IMR-90 (cell line): Measurements from ENCODE around the gene PIP5K1C. TPM values are rescaled to one million over a fixed set of nuclear protein-coding genes. Genes with fewer than 3 reads are reported as not detected.

ENCODE experiments used
- ATAC-seq: fragments of 200-7000 bp; cut with Tn5 transposase; 2 replicates; pipeline ENCODE4 v1.9.1; 2020; ENCODE audit warnings: low read depth, mild to moderate bottlenecking, moderate library complexity
- BruUV-seq: library from RNA; stranded (reverse); fragments of 400-500 nt; replicated peaks from 2 replicates; lab custom pipeline; 2021; lab: Mats Ljungman, UMichigan
- CTCF ChIA-PET: fragments of 300-600 bp; formaldehyde crosslinking; extraction: SDS; loops from one replicate; lab custom pipeline; 2021; ENCODE audit warnings: antibody characterized with exemption; lab: Yijun Ruan, JAX
- POLR2A ChIA-PET: fragments of 300-600 bp; sonication (Branson Sonifier 250); formaldehyde crosslinking; loops from one replicate; lab custom pipeline; 2022; ENCODE audit warnings: antibody characterized with exemption; ENCODE audit not compliant: unreplicated experiment; lab: Charles Lee
- DNase-seq: peaks from one replicate; pipeline ENCODE4 v3.0.0; 2013
- H2AFZ ChIP-seq: replicated peaks from 2 replicates; pipeline ENCODE3; 2013; ENCODE audit warnings: low read length, mild to moderate bottlenecking; ENCODE audit not compliant: poor library complexity
- H2AK5ac ChIP-seq: 2 replicates; pipeline ENCODE4 v1.6.1; 2013; ENCODE audit warnings: low read depth, low read length, inconsistent platforms
- H2AK9ac ChIP-seq: replicated peaks from 2 replicates; pipeline ENCODE3; 2013; ENCODE audit warnings: mild to moderate bottlenecking, low read depth, low read length, moderate library complexity; ENCODE audit not compliant: poor library complexity
- H2BK120ac ChIP-seq: 2 replicates; pipeline ENCODE4 v1.6.1; 2013; ENCODE audit warnings: low read depth, low read length, inconsistent platforms
- H2BK15ac ChIP-seq: 3 replicates; pipeline ENCODE4 v1.6.1; 2013; ENCODE audit warnings: low read depth, low read length, inconsistent platforms
- H2BK20ac ChIP-seq: 2 replicates; pipeline ENCODE4 v1.6.1; 2013; ENCODE audit warnings: low read depth, mild to moderate bottlenecking, inconsistent platforms, low read length, moderate library complexity
- H2BK5ac ChIP-seq: 2 replicates; pipeline ENCODE4 v1.6.1; 2013; ENCODE audit warnings: mild to moderate bottlenecking, low read depth, low read length, inconsistent platforms; ENCODE audit not compliant: poor library complexity, severe bottlenecking
- H3K14ac ChIP-seq: replicated peaks from 2 replicates; pipeline ENCODE4 v1.6.1; 2013; ENCODE audit warnings: low read depth, low read length, inconsistent platforms
- H3K18ac ChIP-seq: 2 replicates; pipeline ENCODE4 v1.6.1; 2013; ENCODE audit warnings: low read depth, low read length, control low read depth
- H3K23ac ChIP-seq: 2 replicates; pipeline ENCODE4 v1.6.1; 2013; ENCODE audit warnings: low read depth, low read length, inconsistent platforms
- H3K27ac ChIP-seq: 2 replicates; pipeline ENCODE4 v1.5.1; 2013; ENCODE audit warnings: mild to moderate bottlenecking, control low read depth, low read length; ENCODE audit not compliant: insufficient read depth
- H3K27me3 ChIP-seq: 2 replicates; pipeline ENCODE4 v1.6.1; 2013; ENCODE audit warnings: low read length; ENCODE audit not compliant: control insufficient read depth, insufficient read depth
- H3K36me3 ChIP-seq: 2 replicates; pipeline ENCODE4 v1.6.1; 2013; ENCODE audit warnings: low read length, mixed read lengths; ENCODE audit not compliant: control insufficient read depth, insufficient read depth
- H3K4ac ChIP-seq: 2 replicates; pipeline ENCODE4 v1.6.1; 2013; ENCODE audit warnings: low read depth, low read length, inconsistent platforms
- H3K4me1 ChIP-seq: 2 replicates; pipeline ENCODE4 v1.6.1; 2013; ENCODE audit warnings: low read length, mixed read lengths; ENCODE audit not compliant: control insufficient read depth, insufficient read depth
- H3K4me2 ChIP-seq: 2 replicates; pipeline ENCODE4 v1.6.1; 2013; ENCODE audit warnings: low read depth, mild to moderate bottlenecking, control low read depth, low read length, moderate library complexity
- H3K4me3 ChIP-seq: 2 replicates; pipeline ENCODE4 v1.5.1; 2013; ENCODE audit warnings: low read depth, mild to moderate bottlenecking, control low read depth, low read length, moderate library complexity; ENCODE audit not compliant: insufficient read depth
- H3K56ac ChIP-seq: 2 replicates; pipeline ENCODE4 v1.6.1; 2013; ENCODE audit warnings: low read length, inconsistent platforms; ENCODE audit not compliant: insufficient read depth; ENCODE audit errors: extremely low read depth
- H3K79me1 ChIP-seq, 2 experiments: 2 replicates each; pipeline ENCODE4 v1.6.1; 2013; ENCODE audit warnings: low read length in 2 of 2, inconsistent platforms in 1 of 2, low read depth in 1 of 2
- H3K9ac ChIP-seq: 2 replicates; pipeline ENCODE4 v1.6.1; 2013; ENCODE audit warnings: low read depth, low read length, control low read depth
- H3K9me1 ChIP-seq: 2 replicates; pipeline ENCODE4 v1.6.1; 2013; ENCODE audit warnings: low read length, inconsistent platforms; ENCODE audit not compliant: insufficient read depth
- H3K9me3 ChIP-seq: 2 replicates; pipeline ENCODE4 v1.6.1; 2013; ENCODE audit warnings: low read length; ENCODE audit not compliant: control insufficient read depth, insufficient read depth
- H4K20me1 ChIP-seq: 2 replicates; pipeline ENCODE4 v1.6.1; 2013; ENCODE audit warnings: low read length, inconsistent platforms; ENCODE audit not compliant: insufficient read depth
- H4K5ac ChIP-seq: 2 replicates; pipeline ENCODE4 v1.6.1; 2013; ENCODE audit warnings: mild to moderate bottlenecking, low read depth, low read length, control low read depth
- H4K8ac ChIP-seq, 2 experiments: 2 replicates each; pipeline ENCODE4 v1.6.1; 2013; ENCODE audit warnings: low read depth in 2 of 2, low read length in 2 of 2, control low read depth in 1 of 2, inconsistent platforms in 1 of 2
- H4K91ac ChIP-seq: 2 replicates; pipeline ENCODE4 v1.6.1; 2013; ENCODE audit warnings: low read depth, low read length, inconsistent platforms; ENCODE audit not compliant: insufficient read depth
- WGBS, 2 experiments: methylation state at CpG; one replicate each; pipeline versions ENCODE4 v1.1.5 to v1.1.7; 2013; ENCODE audit warnings: missing lambda C conversion rate in 2 of 2; ENCODE audit not compliant: insufficient read length in 1 of 2; ENCODE audit errors: extremely low coverage in 2 of 2; 5-methylcytosine and 5-hydroxymethylcytosine counted together
- dilution Hi-C: fragments of 300-500 bp; cut with HindIII; formaldehyde crosslinking; loops from one replicate; pipeline ENCODE4 v1.14.3; 2018; ENCODE audit warnings: low sequenced_read_pairs; ENCODE audit not compliant: unreplicated experiment
- in situ Hi-C: fragments of 300-500 bp; cut with MboI; formaldehyde crosslinking; loops from 3 replicates; pipeline ENCODE4 v1.14.3; 2019; ENCODE audit warnings: low sequenced_read_pairs, inconsistent platforms, mixed read lengths
- intact Hi-C: fragments of 100-400 bp; cut with micrococcal nuclease; formaldehyde crosslinking; loops from 2 replicates; pipeline ENCODE4 v1.10.0; 2022
- polyA plus RNA-seq, 3 experiments: library from polyadenylated mRNA; depleted of rRNA; stranded (reverse); fragments of >200 nt; gene quantifications; 2 replicates each; pipeline ENCODE4 v1.2.3, GENCODE V29; 2012; ENCODE audit warnings: low replicate concordance in 1 of 3
- total RNA-seq: library from RNA; depleted of rRNA; stranded (reverse); fragments of >200 nt; gene quantifications from 2 replicates; pipeline ENCODE4 v1.2.3, GENCODE V29; 2012
- TF ChIP-seq, protein P1 (sequence below): conservative IDR thresholded peaks from 2 replicates; pipeline ENCODE4 v1.5.1; 2012; ENCODE audit warnings: mild to moderate bottlenecking, low read depth, low read length, improper control_type of control experiment

PIP5K1C gene
- total and polyA plus RNA-seq, 2 of the 4 experiments (the other 2 are of a cell fraction): 13.6 to 23.3 TPM

DNA sequence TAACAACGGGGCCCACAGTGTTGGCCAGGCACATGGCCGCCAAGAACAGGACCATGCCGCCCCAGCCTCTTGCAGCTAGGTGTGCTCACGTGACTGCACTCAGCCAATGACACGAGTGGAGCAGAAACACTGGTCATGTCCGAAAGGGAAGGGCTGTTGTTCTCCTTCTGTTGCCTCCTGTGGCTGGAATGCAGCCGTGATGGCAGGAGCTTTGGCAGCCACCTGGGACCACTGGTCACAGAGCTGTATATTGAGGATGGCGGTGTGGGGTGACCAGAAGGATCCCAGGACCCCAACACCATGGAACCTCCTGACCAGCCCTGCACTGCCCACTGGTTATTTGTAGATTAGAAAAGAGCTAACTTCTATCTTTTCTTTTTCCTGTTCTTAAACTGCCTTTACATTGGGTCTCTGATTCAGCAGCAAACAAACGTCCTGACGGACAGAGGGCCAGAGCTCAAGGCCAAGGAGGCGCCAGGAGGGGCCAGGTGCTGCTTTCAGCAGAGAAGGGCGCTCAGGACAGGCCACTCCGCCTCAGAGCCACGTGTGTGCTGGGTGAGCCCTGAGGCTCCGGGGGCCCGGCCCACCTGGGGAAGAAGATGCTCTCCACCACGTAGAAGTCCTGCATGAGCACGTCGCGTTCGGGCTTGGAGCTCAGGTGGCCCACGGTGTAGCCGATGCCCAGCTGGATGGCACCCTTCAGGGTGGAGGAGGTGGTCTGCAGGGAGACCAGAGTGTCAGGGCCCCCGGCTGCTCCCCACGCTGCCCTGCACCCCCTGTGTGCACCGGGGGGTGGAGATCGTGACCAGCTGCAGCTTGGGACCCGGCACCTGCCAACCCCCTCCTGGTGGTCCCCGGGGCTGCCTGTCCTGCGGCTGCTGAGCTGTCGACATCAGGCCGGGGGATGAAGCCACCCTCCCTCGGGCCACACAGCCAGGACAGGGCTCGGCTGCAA lies 38.7 kb downstream of the PIP5K1C start:
- peaks cover 16% of the 10 kb centered on the region for H4K20me1 ChIP-seq
- no peak overlapping the region for H3K27ac ChIP-seq
- DNase-seq: no peak
- POLR2A ChIA-PET: no interaction called here
- H3K9me3 ChIP-seq: no peaks in the 10 kb centered on the region
- H3K4me3 ChIP-seq: no peak overlapping the region
- H3K23ac ChIP-seq: no peak overlapping the region
- no peak for ATAC-seq
- H4K5ac ChIP-seq: no peak overlapping the region
- no peak overlapping the region for H3K14ac ChIP-seq
- no peak overlapping the region for H2BK5ac ChIP-seq
- H3K4ac ChIP-seq: no peak overlapping the region
- H3K79me1 ChIP-seq: peaks cover 3 to 19% of the 10 kb centered on the region in 2 experiments
- no peaks in the 10 kb centered on the region for H3K4me1 ChIP-seq
- no peak overlapping the region for H4K91ac ChIP-seq
- no peak overlapping the region for H3K4me2 ChIP-seq
- no peak overlapping the region for H3K56ac ChIP-seq
- H2BK20ac ChIP-seq: no peak overlapping the region
- H2BK15ac ChIP-seq: no peak overlapping the region
- H3K27me3 ChIP-seq: no peaks in the 10 kb centered on the region
- intact Hi-C loops (loop anchor here (10.0 kb wide), 1 partner anchor 543 kb away; no protein-coding TSS in a partner anchor), dilution Hi-C loops (no loop called here), in situ Hi-C loops (no loop called here)
- no peaks in the 10 kb centered on the region for H3K9me1 ChIP-seq
- WGBS, 2 experiments: 96% methylated on average over 23 of the region's 34 CpGs; no CpG with 5 or more reads in 1 of the 2 experiments
- no peak overlapping the region for H4K8ac ChIP-seq
- BruUV-seq: no TSS peak
- H2AFZ ChIP-seq: no peak overlapping the region
- no peak overlapping the region for H2AK5ac ChIP-seq
- TF ChIP-seq, protein P1, sequence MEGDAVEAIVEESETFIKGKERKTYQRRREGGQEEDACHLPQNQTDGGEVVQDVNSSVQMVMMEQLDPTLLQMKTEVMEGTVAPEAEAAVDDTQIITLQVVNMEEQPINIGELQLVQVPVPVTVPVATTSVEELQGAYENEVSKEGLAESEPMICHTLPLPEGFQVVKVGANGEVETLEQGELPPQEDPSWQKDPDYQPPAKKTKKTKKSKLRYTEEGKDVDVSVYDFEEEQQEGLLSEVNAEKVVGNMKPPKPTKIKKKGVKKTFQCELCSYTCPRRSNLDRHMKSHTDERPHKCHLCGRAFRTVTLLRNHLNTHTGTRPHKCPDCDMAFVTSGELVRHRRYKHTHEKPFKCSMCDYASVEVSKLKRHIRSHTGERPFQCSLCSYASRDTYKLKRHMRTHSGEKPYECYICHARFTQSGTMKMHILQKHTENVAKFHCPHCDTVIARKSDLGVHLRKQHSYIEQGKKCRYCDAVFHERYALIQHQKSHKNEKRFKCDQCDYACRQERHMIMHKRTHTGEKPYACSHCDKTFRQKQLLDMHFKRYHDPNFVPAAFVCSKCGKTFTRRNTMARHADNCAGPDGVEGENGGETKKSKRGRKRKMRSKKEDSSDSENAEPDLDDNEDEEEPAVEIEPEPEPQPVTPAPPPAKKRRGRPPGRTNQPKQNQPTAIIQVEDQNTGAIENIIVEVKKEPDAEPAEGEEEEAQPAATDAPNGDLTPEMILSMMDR: no peak
- H3K9ac ChIP-seq: no peak overlapping the region
- CTCF ChIA-PET: no interaction called here
- no peak overlapping the region for H2AK9ac ChIP-seq
- no peak overlapping the region for H2BK120ac ChIP-seq
- peaks cover 62% of the 10 kb centered on the region for H3K36me3 ChIP-seq
- H3K18ac ChIP-seq: no peak overlapping the region
